Fibroblast of lung (primary cell): Measurements from ENCODE around the gene TTC6.

Experiments used
- CTCF ChIP-seq, 2 donors: IDR thresholded peaks in 1 of 2; conservative IDR thresholded peaks in 1 of 2; 1 replicate in 1 of 2; 2 replicates in 1 of 2; pipeline ENCODE4 v1.5.1; 2011 to 2012; ENCODE audit warnings: low read length in 2 of 2, control low read depth in 1 of 2, inconsistent platforms in 1 of 2, low read depth in 1 of 2, mild to moderate bottlenecking in 1 of 2
- EZH2 ChIP-seq: IDR thresholded peaks from 2 replicates; pipeline ENCODE4 v1.5.1; 2012; ENCODE audit warnings: low read length, control low read depth, mild to moderate bottlenecking; ENCODE audit errors: missing control alignments

- TF ChIP-seq EZH2: peak; percentile 90
- TF ChIP-seq CTCF (conservative IDR thresholded peaks at IDR 0.05 in 1 of 2, IDR thresholded peaks at IDR 0.05 in 1 of 2; ENCODE audit: low read depth in 1 of 2, low read length in 2 of 2): no peak
Observed at GRCh38 chr14:37587881-37588666, 7.4 kb upstream of the TTC6 start.
